ENCODE data around the gene SELPLG. TPM values are rescaled to one million over a fixed set of nuclear protein-coding genes. Genes with fewer than 3 reads are reported as not detected.

SELPLG gene
- total and polyA plus RNA-seq, 2 of the 4 experiments (the other 2 are of a cell fraction), result 3.2 to 10.8 TPM

DNA sequence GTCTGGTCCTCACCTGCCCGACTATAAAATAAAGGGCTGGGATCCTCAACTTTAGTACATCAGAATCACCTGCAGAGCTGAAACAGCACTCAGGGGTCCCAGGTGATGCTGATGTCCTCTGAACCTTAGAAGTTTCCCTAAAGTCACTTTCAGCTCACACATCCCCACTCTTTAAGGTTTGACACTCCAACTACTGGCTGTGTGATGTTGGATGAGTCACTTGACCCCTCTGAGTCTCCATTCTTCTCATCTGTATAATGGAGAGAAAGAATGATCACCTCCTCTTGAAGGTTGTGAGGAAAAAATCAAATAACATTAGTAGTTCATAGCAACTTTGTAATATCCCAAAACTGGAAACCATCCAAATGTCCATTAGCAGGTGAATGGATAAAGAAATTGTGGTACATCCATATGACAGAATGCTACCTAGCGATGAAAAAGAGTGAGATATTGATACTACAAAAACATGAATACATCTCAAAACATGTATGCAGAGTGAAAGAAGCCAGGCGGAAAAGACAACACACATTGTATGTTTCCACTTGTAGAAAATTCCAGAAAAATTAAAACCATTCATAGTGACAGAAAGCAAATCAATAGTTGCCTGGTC lies 49.1 kb downstream of the SELPLG start:
- WGBS, 2 experiments (ENCODE audit: extremely low coverage in 2 of 2, insufficient read length in 1 of 2), result 50% methylated on average over 1 of the region's 3 CpGs; no CpG with 5 or more reads in 1 of the 2 experiments

More for the DNA sequence above, 49.1 kb downstream of the SELPLG start:
- Histone ChIP-seq H3K4me2 (ENCODE audit: low read depth, low read length) (no peak overlapping the region), H2AFZ (replicated peaks; ENCODE audit: low read length, poor library complexity) (no peak overlapping the region), H3K4ac (ENCODE audit: low read depth, low read length) (no peak overlapping the region), H4K20me1 (ENCODE audit: insufficient read depth, low read length) (no peaks in the 10 kb centered on the region), H4K8ac (ENCODE audit: low read depth in 2 of 2, low read length in 2 of 2) (no peak overlapping the region), H2AK5ac (ENCODE audit: low read depth, low read length) (no peak overlapping the region), H3K9ac (ENCODE audit: low read depth, low read length) (no peak overlapping the region), H3K18ac (ENCODE audit: low read depth, low read length) (no peak overlapping the region), H3K23ac (ENCODE audit: low read depth, low read length) (no peak overlapping the region), H3K4me3 (ENCODE audit: insufficient read depth, low read depth, low read length) (no peak overlapping the region), H2BK15ac (ENCODE audit: low read depth, low read length) (no peak overlapping the region), H3K14ac (replicated peaks; ENCODE audit: low read depth, low read length) (no peak overlapping the region), H3K9me1 (ENCODE audit: insufficient read depth, low read length) (no peaks in the 10 kb centered on the region; the same call in 1 of the 2 replicates), H3K9me3 (ENCODE audit: control insufficient read depth, insufficient read depth, low read length) (no peaks in the 10 kb centered on the region), H2BK120ac (ENCODE audit: low read depth, low read length) (no peak overlapping the region), H2BK20ac (ENCODE audit: low read depth, low read length) (no peak overlapping the region), H3K4me1 (ENCODE audit: control insufficient read depth, insufficient read depth, low read length) (peaks cover 11% of the 10 kb centered on the region; the same call in 1 of the 2 replicates), H3K56ac (ENCODE audit: extremely low read depth, insufficient read depth, low read length) (no peak overlapping the region), H4K5ac (ENCODE audit: low read depth, low read length) (no peak overlapping the region), H4K91ac (ENCODE audit: insufficient read depth, low read depth, low read length) (no peak overlapping the region), H3K27ac (ENCODE audit: insufficient read depth, low read length) (no peak overlapping the region), H3K79me1 (ENCODE audit: low read depth in 1 of 2, low read length in 2 of 2) (no peaks in the 10 kb centered on the region), H2BK5ac (ENCODE audit: low read depth, low read length, poor library complexity, severe bottlenecking) (no peak overlapping the region), H3K36me3 (ENCODE audit: control insufficient read depth, insufficient read depth, low read length) (no peaks in the 10 kb centered on the region), H3K27me3 (ENCODE audit: control insufficient read depth, insufficient read depth, low read length) (peaks cover 2% of the 10 kb centered on the region), H2AK9ac (replicated peaks; ENCODE audit: low read depth, low read length, poor library complexity) (no peak overlapping the region)
- ChIA-PET CTCF (no interaction called here), POLR2A (ENCODE audit: unreplicated experiment) (no interaction called here)
- intact Hi-C loops (cut with micrococcal nuclease), result no loop called here
- BruUV-seq (replicated peaks), result no TSS peak
- TF ChIP-seq, protein P1, sequence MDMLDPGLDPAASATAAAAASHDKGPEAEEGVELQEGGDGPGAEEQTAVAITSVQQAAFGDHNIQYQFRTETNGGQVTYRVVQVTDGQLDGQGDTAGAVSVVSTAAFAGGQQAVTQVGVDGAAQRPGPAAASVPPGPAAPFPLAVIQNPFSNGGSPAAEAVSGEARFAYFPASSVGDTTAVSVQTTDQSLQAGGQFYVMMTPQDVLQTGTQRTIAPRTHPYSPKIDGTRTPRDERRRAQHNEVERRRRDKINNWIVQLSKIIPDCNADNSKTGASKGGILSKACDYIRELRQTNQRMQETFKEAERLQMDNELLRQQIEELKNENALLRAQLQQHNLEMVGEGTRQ (IDR thresholded peaks at IDR 0.05; ENCODE audit: low read depth, low read length), result no peak
- TF ChIP-seq RFX5 (IDR thresholded peaks at IDR 0.05; ENCODE audit: low read depth, low read length), result no peak
- TF ChIP-seq, protein P2, sequence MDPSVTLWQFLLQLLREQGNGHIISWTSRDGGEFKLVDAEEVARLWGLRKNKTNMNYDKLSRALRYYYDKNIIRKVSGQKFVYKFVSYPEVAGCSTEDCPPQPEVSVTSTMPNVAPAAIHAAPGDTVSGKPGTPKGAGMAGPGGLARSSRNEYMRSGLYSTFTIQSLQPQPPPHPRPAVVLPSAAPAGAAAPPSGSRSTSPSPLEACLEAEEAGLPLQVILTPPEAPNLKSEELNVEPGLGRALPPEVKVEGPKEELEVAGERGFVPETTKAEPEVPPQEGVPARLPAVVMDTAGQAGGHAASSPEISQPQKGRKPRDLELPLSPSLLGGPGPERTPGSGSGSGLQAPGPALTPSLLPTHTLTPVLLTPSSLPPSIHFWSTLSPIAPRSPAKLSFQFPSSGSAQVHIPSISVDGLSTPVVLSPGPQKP (IDR thresholded peaks at IDR 0.05; ENCODE audit: borderline replicate concordance, low read depth, low read length), result no peak
- dilution Hi-C loops (cut with HindIII; ENCODE audit: low sequenced_read_pairs, unreplicated experiment), result no loop called here
- ATAC-seq (ENCODE audit: low read depth) (no peak), DNase-seq (no peak)
- in situ Hi-C loops (cut with MboI; ENCODE audit: low sequenced_read_pairs), result no loop called here

Measured in IMR-90 (cell line).